Trophoblast cell (in vitro differentiated cells and primary cell): ENCODE measurements around the gene SPAG16.

Experiments used
- DNase-seq, 2 donors: peaks; one replicate each; pipeline ENCODE4 v3.0.0-alpha.2; 2016
- H2AFZ ChIP-seq: 2 replicates; pipeline ENCODE4 v1.6.1; 2013; ENCODE audit warnings: low read length, moderate library complexity, mild to moderate bottlenecking; ENCODE audit not compliant: insufficient read depth, poor library complexity
- H2AK5ac ChIP-seq: 2 replicates; pipeline ENCODE4 v1.6.1; 2013; ENCODE audit warnings: mild to moderate bottlenecking, low read length
- H2BK120ac ChIP-seq: 2 replicates; pipeline ENCODE4 v1.6.1; 2013; ENCODE audit warnings: low read length, mild to moderate bottlenecking, moderate library complexity; ENCODE audit not compliant: insufficient read depth, poor library complexity
- H2BK12ac ChIP-seq: 2 replicates; pipeline ENCODE4 v1.6.1; 2013; ENCODE audit warnings: mild to moderate bottlenecking, low read length, moderate library complexity
- H2BK5ac ChIP-seq: 2 replicates; pipeline ENCODE4 v1.6.1; 2013; ENCODE audit warnings: low read length, low read depth, moderate library complexity, mild to moderate bottlenecking; ENCODE audit not compliant: poor library complexity
- H3K14ac ChIP-seq: 2 replicates; pipeline ENCODE4 v1.6.1; 2013; ENCODE audit warnings: mild to moderate bottlenecking, low read length
- H3K18ac ChIP-seq: 2 replicates; pipeline ENCODE4 v1.6.1; 2013; ENCODE audit warnings: mild to moderate bottlenecking, low read length
- H3K23ac ChIP-seq: 2 replicates; pipeline ENCODE4 v1.6.1; 2013; ENCODE audit warnings: low read length
- H3K27ac ChIP-seq: 2 replicates; pipeline ENCODE4 v1.5.1; 2013; ENCODE audit warnings: low read depth, mild to moderate bottlenecking, inconsistent platforms, low read length, moderate library complexity
- H3K27me3 ChIP-seq: 2 replicates; pipeline ENCODE4 v1.6.1; 2013; ENCODE audit warnings: inconsistent platforms, mild to moderate bottlenecking, low read length, moderate library complexity; ENCODE audit not compliant: insufficient read depth
- H3K36me3 ChIP-seq, 2 experiments: 1 replicate in 1 of 2; 2 replicates in 1 of 2; pipeline ENCODE4 v1.6.1; 2013; ENCODE audit warnings: low read length in 2 of 2, mild to moderate bottlenecking in 2 of 2, moderate library complexity in 1 of 2; ENCODE audit not compliant: insufficient read depth in 2 of 2, control insufficient read depth in 1 of 2
- H3K4ac ChIP-seq: 2 replicates; pipeline ENCODE4 v1.6.1; 2013; ENCODE audit warnings: low read depth, mild to moderate bottlenecking, low read length, moderate library complexity
- H3K4me1 ChIP-seq, 2 experiments: 1 replicate in 1 of 2; 2 replicates in 1 of 2; pipeline ENCODE4 v1.6.1; 2013; ENCODE audit warnings: low read length in 2 of 2, mild to moderate bottlenecking in 2 of 2, moderate library complexity in 1 of 2; ENCODE audit not compliant: insufficient read depth in 2 of 2, control insufficient read depth in 1 of 2
- H3K4me2 ChIP-seq: 2 replicates; pipeline ENCODE4 v1.6.1; 2013; ENCODE audit warnings: inconsistent platforms, mild to moderate bottlenecking, low read length, moderate library complexity
- H3K4me3 ChIP-seq: 2 replicates; pipeline ENCODE4 v1.5.1; 2013; ENCODE audit warnings: mild to moderate bottlenecking, low read depth, low read length, inconsistent platforms
- H3K79me1 ChIP-seq: one replicate; pipeline ENCODE4 v1.6.1; 2013; ENCODE audit warnings: low read length
- H3K79me2 ChIP-seq: 2 replicates; pipeline ENCODE4 v1.6.1; 2013; ENCODE audit warnings: low read length, mild to moderate bottlenecking; ENCODE audit not compliant: control insufficient read depth, insufficient read depth, poor library complexity
- H3K9ac ChIP-seq: 2 replicates; pipeline ENCODE4 v1.6.1; 2013; ENCODE audit warnings: mild to moderate bottlenecking, low read length
- H3K9me3 ChIP-seq: 2 replicates; pipeline ENCODE4 v1.6.1; 2013; ENCODE audit warnings: low read depth, mild to moderate bottlenecking, control low read depth, inconsistent platforms, low read length; ENCODE audit not compliant: insufficient read depth
- H4K12ac ChIP-seq: 2 replicates; pipeline ENCODE4 v1.6.1; 2013; ENCODE audit warnings: low read depth, mild to moderate bottlenecking, low read length, moderate library complexity
- H4K8ac ChIP-seq: 2 replicates; pipeline ENCODE4 v1.6.1; 2013; ENCODE audit warnings: low read depth, mild to moderate bottlenecking, low read length, moderate library complexity
- H4K91ac ChIP-seq: one replicate; pipeline ENCODE4 v1.6.1; 2013; ENCODE audit warnings: low read depth, mild to moderate bottlenecking, low read length, moderate library complexity
- WGBS: extraction: QIAGEN DNeasy Blood & Tissue Kit; methylation state at CpG from one replicate; pipeline ENCODE4 v1.1.7; 2013; ENCODE audit warnings: missing lambda C conversion rate; ENCODE audit not compliant: insufficient read length, insufficient coverage; ENCODE audit errors: extremely low coverage; 5-methylcytosine and 5-hydroxymethylcytosine counted together

The SPAG16 gene

GRCh38 chr2:214341646-214342045 is 1057.4 kb downstream of the SPAG16 start:
- Histone ChIP-seq H2AK5ac (no peak overlapping the region), H3K36me3 (no peaks in the 10 kb centered on the region), H3K4me3 (no peak overlapping the region), H3K4ac (no peak overlapping the region), H3K27me3 (no peaks in the 10 kb centered on the region), H4K8ac (no peak overlapping the region), H2BK120ac (no peak overlapping the region), H3K79me2 (no peaks in the 10 kb centered on the region), H3K18ac (no peak overlapping the region), H4K12ac (no peak overlapping the region), H3K27ac (no peak overlapping the region), H3K4me2 (no peak overlapping the region), H2AFZ (no peak overlapping the region), H3K9ac (no peak overlapping the region), H2BK5ac (no peak overlapping the region), H3K9me3 (no peaks in the 10 kb centered on the region), H4K91ac (no peak overlapping the region), H3K23ac (no peak overlapping the region), H3K4me1 (no peaks in the 10 kb centered on the region), H2BK12ac (no peak overlapping the region), H3K14ac (no peak overlapping the region), H3K79me1 (no peaks in the 10 kb centered on the region)
- WGBS = no CpG with 5 or more reads among the region's 2 CpGs
- DNase-seq = no peak

DNA sequence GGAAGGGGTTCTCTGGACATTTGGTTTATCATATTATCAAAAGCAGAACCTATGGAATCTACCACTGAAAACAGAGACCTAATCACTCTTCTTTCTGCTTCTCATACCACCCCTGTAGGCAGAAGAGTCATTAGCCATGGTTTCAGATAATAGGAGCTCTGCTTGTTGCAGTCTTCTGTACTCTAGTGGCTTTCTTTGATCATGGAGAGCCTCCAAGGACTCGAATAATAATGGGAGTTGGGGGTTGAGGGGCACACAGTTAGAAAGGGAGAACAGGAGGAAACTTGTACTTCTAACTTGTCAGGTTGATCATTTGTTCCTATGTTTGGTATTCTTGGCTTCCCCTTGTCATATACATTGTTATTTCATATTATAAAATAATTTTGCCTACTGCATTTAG is 1074.2 kb downstream of the SPAG16 start:
- H3K27ac ChIP-seq = no peak overlapping the region
- no peak overlapping the region for H3K18ac ChIP-seq
- no peak for DNase-seq
- H3K4me1 ChIP-seq = no peaks in the 10 kb centered on the region
- no peak overlapping the region for H2BK12ac ChIP-seq
- WGBS = no CpG with 5 or more reads among the region's 1 CpG
- no peak overlapping the region for H2AFZ ChIP-seq
- H3K4ac ChIP-seq = no peak overlapping the region
- no peak overlapping the region for H3K14ac ChIP-seq
- H3K4me3 ChIP-seq = no peak overlapping the region
- no peaks in the 10 kb centered on the region for H3K27me3 ChIP-seq
- no peak overlapping the region for H2AK5ac ChIP-seq
- no peak overlapping the region for H2BK120ac ChIP-seq
- no peaks in the 10 kb centered on the region for H3K79me1 ChIP-seq
- H3K36me3 ChIP-seq = no peaks in the 10 kb centered on the region
- H3K79me2 ChIP-seq = no peaks in the 10 kb centered on the region
- no peak overlapping the region for H4K91ac ChIP-seq
- no peak overlapping the region for H2BK5ac ChIP-seq
- H3K4me2 ChIP-seq = no peak overlapping the region
- no peaks in the 10 kb centered on the region for H3K9me3 ChIP-seq
- no peak overlapping the region for H4K12ac ChIP-seq
- H4K8ac ChIP-seq = no peak overlapping the region
- H3K23ac ChIP-seq = no peak overlapping the region
- H3K9ac ChIP-seq = no peak overlapping the region

DNA sequence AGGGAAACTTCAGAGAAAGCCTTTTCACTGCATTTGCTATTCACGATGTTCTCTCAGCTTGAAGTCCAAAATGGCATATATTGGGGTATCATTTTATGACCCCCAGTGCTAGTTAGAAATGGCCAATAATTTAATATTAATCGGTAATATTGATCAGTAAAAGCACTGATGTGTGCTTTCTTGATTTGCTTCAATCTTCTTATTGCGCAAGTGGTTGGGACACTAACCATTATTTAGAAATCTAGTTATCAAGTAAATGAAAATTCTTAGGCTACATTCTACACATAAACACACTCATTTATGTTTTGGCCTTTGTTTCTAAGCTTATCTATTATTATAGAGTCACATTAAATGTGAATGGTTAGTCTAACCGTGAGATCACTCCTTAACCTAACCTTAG is 1076.9 kb downstream of the SPAG16 start:
- no peak overlapping the region for H2AFZ ChIP-seq

DNA sequence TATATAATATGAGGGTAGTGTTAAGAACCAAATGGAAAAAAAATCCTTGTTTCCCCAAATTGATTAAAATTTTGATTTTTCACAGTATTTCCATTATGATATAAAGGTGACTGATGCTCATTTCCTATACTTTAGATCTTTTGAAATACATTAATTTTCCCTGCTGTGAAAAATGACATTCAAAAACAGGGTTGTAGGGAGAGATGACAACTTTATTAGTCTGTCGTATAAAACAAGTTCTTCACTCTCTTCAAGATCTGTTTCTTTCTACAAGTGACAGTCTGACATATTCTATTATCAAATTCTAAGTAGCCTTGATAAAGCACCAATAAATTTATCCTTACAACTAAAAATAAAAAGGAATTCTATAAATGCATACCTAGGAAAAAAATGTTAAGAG is 1081.3 kb downstream of the SPAG16 start:
- H3K4ac ChIP-seq = no peak overlapping the region
- H4K12ac ChIP-seq = no peak overlapping the region
- H2AFZ ChIP-seq = no peak overlapping the region
- no peaks in the 10 kb centered on the region for H3K36me3 ChIP-seq
- H3K14ac ChIP-seq = no peak overlapping the region
- H3K79me1 ChIP-seq = no peaks in the 10 kb centered on the region
- H3K27me3 ChIP-seq = no peaks in the 10 kb centered on the region
- H3K9ac ChIP-seq = no peak overlapping the region
- no peak overlapping the region for H3K18ac ChIP-seq
- H3K27ac ChIP-seq = no peak overlapping the region
- H4K91ac ChIP-seq = no peak overlapping the region
- no peak overlapping the region for H2BK5ac ChIP-seq
- DNase-seq = no peak
- H2AK5ac ChIP-seq = no peak overlapping the region
- no peaks in the 10 kb centered on the region for H3K4me1 ChIP-seq
- no peak overlapping the region for H4K8ac ChIP-seq
- WGBS = no CpG with 5 or more reads among the region's 1 CpG
- no peak overlapping the region for H2BK120ac ChIP-seq
- H3K4me2 ChIP-seq = no peak overlapping the region
- H2BK12ac ChIP-seq = no peak overlapping the region
- H3K9me3 ChIP-seq = no peaks in the 10 kb centered on the region
- H3K4me3 ChIP-seq = no peak overlapping the region
- no peak overlapping the region for H3K23ac ChIP-seq
- H3K79me2 ChIP-seq = no peaks in the 10 kb centered on the region

More for the DNA sequence above, 1076.9 kb downstream of the SPAG16 start:
- Histone ChIP-seq H3K9ac (no peak overlapping the region), H4K91ac (no peak overlapping the region), H3K23ac (no peak overlapping the region), H3K79me2 (no peaks in the 10 kb centered on the region), H4K12ac (no peak overlapping the region), H2BK120ac (no peak overlapping the region), H3K9me3 (no peaks in the 10 kb centered on the region), H4K8ac (no peak overlapping the region), H3K36me3 (no peaks in the 10 kb centered on the region), H2BK12ac (no peak overlapping the region), H3K27ac (no peak overlapping the region), H3K4me1 (no peaks in the 10 kb centered on the region), H3K27me3 (no peaks in the 10 kb centered on the region), H3K4me3 (no peak overlapping the region), H3K4ac (no peak overlapping the region), H2AK5ac (no peak overlapping the region), H3K4me2 (no peak overlapping the region), H2BK5ac (no peak overlapping the region), H3K18ac (no peak overlapping the region), H3K14ac (no peak overlapping the region), H3K79me1 (no peaks in the 10 kb centered on the region)
- WGBS = no CpG with 5 or more reads among the region's 4 CpGs
- no peak for DNase-seq
